22Rv1 (cell line): ENCODE data around the gene LRRC8E.
A peak's percentile ranks its signal among the peaks of the same experiment; 100 is the strongest.

ENCODE experiments used
- H3K27ac ChIP-seq: fragments of 450-650 bp; 2 replicates; pipeline ENCODE4 v1.5.1; 2017
- ZFX ChIP-seq: fragments of 450-650 bp; IDR thresholded peaks from 2 replicates; pipeline ENCODE4 v1.6.1; 2017; ENCODE audit warnings: antibody characterized with exemption, borderline replicate concordance
- TF ChIP-seq, protein P1 (sequence below): fragments of 450-650 bp; IDR thresholded peaks from 2 replicates; pipeline ENCODE4 v1.5.1; 2017; ENCODE audit warnings: mild to moderate bottlenecking

The LRRC8E gene

DNA sequence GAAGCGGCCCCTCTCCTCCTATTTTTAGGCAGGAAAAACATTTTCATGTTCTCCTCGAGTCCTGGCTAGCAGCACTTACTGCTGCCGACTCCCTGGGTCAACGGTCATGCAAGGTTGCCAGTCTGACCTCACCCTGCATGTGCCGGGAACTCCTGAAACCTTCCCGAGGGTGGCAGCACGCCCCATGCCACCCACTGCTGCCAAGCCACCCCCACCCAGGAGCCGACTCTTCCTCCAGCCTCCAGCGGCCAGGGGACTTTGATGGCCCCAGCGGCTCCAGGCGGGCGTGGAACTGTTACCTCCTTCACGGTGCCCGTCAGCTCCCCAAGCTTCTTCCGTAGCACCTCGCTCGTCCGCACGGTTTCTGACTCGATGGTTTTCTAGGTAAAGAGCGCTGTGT is 46.5 kb downstream of the LRRC8E start:
- no peak for TF ChIP-seq ZFX
- TF ChIP-seq, protein P1, sequence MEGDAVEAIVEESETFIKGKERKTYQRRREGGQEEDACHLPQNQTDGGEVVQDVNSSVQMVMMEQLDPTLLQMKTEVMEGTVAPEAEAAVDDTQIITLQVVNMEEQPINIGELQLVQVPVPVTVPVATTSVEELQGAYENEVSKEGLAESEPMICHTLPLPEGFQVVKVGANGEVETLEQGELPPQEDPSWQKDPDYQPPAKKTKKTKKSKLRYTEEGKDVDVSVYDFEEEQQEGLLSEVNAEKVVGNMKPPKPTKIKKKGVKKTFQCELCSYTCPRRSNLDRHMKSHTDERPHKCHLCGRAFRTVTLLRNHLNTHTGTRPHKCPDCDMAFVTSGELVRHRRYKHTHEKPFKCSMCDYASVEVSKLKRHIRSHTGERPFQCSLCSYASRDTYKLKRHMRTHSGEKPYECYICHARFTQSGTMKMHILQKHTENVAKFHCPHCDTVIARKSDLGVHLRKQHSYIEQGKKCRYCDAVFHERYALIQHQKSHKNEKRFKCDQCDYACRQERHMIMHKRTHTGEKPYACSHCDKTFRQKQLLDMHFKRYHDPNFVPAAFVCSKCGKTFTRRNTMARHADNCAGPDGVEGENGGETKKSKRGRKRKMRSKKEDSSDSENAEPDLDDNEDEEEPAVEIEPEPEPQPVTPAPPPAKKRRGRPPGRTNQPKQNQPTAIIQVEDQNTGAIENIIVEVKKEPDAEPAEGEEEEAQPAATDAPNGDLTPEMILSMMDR, result no peak
- H3K27ac ChIP-seq, result no peak overlapping the region

DNA sequence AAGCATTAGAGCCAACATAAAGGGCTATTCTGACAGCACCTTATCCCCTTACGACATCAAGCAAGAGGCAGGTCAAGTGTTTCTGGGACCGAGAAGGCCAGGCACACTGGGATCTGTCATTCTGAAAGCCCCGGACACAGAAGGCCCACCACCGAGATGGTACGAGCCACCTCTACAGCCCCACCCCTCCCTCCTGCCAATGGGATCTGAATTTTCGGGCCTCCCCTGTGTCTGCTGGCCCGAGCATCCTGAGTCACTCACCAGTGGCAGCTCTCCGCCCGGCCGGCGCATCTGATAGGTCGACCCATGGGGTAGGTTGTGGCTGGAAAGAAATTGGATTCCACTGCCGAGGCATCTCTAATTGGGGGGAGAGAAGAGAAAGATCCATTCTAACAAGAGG is 52.5 kb downstream of the LRRC8E start:
- TF ChIP-seq, protein P1, result no peak
- no peak for TF ChIP-seq ZFX
- no peak overlapping the region for H3K27ac ChIP-seq

DNA sequence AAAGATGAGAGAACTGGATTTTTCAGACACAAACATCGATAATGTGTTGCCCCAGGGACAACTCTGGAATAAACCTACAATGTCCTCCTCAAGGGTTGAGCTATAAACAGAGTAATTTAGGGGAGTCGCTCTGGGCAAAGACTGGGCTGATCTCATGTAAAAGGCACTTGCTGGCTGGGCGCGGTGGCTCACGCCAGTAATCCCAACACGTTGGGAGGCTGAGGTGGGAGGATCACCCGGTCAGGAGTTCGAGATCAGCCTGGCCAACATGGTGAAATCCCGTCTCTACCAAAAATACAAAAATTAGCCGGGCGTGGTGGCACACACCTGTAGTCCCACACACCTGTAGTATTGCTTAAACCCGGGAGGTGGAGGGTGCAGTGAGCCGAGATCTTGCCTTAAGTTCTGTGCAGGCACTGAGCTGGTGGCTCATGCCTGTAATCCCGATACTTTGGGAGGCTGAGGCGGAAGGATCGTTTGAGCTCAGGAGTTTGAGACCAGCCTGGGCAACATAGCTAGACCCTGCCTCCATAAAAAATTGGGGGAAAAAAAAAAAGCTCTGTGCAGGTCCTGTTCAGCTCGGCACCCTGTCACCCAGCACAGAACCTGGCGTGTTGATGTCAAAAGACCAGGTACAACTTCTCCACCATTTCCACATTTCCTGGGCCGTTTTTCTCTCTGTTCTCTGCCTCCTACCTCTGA is 53.7 kb downstream of the LRRC8E start:
- peak overlapping the region; percentile 84; the same call in 1 of the 2 replicates for H3K27ac ChIP-seq
- TF ChIP-seq, protein P1, result no peak
- TF ChIP-seq ZFX, result no peak

DNA sequence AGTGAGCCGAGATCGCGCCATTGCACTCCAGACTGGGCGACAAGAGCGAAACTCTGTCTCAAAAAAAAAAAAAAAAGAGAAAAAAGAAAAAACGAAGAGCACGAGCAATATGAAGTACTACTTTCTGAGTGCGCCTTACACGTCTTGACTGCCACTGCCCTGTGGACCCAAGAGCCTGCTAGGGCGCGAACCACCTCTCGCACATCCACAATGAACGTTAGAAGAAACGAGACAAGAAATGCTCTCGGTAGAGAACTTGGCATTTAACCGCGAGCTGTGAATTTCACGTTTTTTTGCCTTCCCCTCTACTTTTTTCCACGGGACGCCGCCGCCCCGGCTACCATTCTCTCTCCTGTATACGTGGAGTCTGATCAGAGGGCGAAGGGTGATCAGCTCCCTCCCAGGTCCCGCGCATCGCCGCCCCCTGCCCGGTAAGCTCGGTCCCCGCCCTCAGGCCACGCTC is 54.7 kb downstream of the LRRC8E start:
- TF ChIP-seq ZFX, result no peak
- TF ChIP-seq, protein P1, result no peak
- peak overlapping the region; percentile 84 for H3K27ac ChIP-seq

DNA sequence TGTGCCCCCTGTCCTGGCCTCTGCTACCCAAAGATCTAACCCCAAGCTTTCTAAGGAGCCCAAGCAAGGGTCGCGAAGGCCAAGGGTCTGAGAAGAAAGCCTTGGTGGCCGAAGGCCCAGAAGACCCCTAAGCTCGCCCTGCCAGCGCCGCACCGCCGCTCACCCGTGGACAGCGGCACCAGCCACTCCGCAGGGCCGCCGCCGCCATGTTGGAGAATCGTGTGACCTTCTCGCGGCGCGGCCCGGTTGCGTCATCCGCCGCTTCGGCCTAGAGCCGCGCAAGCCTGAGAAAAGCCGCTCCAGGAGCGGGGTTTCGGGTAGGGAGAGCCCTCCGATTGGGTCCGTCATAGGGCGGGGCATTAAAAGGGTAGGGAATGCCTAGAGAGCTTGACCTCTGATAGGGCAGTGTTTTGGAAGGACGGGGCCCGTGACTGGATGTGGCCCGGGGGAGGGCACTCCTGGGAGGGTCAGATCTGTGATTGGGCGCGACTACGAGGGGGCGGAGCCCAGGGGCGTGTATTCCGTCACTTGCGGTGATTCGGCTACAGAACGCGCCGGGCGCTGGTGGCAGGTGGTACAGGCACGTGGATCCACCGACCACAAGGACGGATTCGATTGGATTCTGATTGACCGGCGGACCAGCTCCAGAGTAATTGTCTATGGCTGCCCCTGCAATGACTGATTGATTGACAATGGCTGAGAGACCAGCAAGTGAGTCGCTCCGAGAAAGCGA is 55.3 kb downstream of the LRRC8E start, which contains the start of gene TIMM44:
TSS of gene TIMM44 (minus strand) at position 223 of the 733 bp plus-strand sequence. CDS start at position 208, 15 bp downstream.
- peak within 1 kb of the TSS; percentile 84 for H3K27ac ChIP-seq
- TF ChIP-seq ZFX, result no peak
- TF ChIP-seq, protein P1, result no peak

DNA sequence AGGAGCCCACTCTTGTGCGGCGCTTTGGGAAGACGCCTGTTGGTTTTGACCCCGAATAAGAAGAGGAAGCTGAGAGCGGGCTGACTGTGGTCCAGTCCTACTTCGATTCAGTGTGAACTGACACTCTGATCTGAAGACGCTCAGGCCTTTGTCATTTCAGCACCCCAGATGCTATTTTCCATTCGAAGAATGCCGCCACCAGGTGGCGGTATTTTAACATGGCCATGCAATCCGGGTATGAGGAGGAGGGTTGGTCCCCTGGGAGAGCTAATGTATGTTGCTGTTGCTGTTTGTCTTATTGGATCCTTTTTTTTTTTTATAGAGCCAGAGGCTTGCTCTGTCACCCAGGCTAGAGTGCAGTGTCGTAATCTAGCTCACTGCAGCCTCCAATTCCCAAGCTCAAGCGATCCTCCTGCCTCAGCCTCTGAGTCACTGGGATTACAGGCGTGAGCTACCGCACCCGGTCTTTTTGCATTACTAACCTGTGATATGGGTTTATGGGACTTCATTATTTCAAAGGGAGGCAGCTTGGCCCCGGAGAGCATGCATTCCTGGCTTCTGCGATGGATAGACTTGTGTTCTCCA is 56.0 kb downstream of the LRRC8E start:
- TF ChIP-seq ZFX, result no peak
- TF ChIP-seq, protein P1, result peak; percentile 92
- H3K27ac ChIP-seq, result peak overlapping the region; percentile 84

DNA sequence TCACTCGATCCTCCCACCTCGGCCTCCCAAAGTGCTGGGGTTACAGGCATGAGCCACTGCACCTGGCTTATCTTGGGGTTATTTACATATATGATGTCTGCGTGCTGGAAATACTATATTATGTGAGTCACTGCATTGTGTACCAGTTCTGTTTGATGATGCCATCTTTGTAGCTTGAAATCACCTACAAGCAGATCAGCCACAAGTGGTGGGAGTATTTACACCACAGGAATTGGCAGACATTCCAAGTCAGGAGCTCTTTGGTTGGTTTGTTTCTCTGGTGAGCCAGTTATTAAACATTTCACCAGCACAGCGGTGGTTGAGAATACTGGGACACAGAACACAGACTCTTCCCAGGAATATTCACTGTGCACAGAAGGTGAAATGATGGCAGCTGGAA is 59.6 kb downstream of the LRRC8E start:
- H3K27ac ChIP-seq, result no peak overlapping the region

More for the DNA sequence above, 59.6 kb downstream of the LRRC8E start:
- TF ChIP-seq, protein P1, result no peak
- TF ChIP-seq ZFX, result no peak
